DND-41 (cell line): ENCODE results near the gene GTF2IRD1.

ENCODE experiments used
- ATAC-seq: fragments of 200-7000 bp; cut with Tn5 transposase; 3 replicates; pipeline ENCODE4 v1.9.1; 2021; ENCODE audit warnings: low read depth; ENCODE audit not compliant: insufficient read depth
- DNase-seq: peaks from one replicate; pipeline ENCODE4 v3.0.0-alpha.2; 2020
- H2AFZ ChIP-seq: 2 replicates; pipeline ENCODE4 v1.6.0; 2012; ENCODE audit warnings: low read depth, low read length
- H3K27ac ChIP-seq: 2 replicates; pipeline ENCODE4 v1.5.1; 2012; ENCODE audit warnings: low read length, inconsistent platforms
- H3K27me3 ChIP-seq: fragments of 200-600 bp; sonication (generic); 2 replicates; pipeline ENCODE4 v1.6.0; 2012; ENCODE audit warnings: low read length, mild to moderate bottlenecking, inconsistent platforms; ENCODE audit not compliant: insufficient read depth, poor library complexity
- H3K36me3 ChIP-seq: 2 replicates; pipeline ENCODE4 v1.5.1; 2012; ENCODE audit warnings: low read length, inconsistent platforms; ENCODE audit not compliant: insufficient read depth
- H3K4me1 ChIP-seq: 2 replicates; pipeline ENCODE4 v1.5.1; 2012; ENCODE audit warnings: mild to moderate bottlenecking, low read length; ENCODE audit not compliant: insufficient read depth
- H3K4me2 ChIP-seq: 2 replicates; pipeline ENCODE4 v1.6.0; 2012; ENCODE audit warnings: mild to moderate bottlenecking, moderate library complexity, low read length, inconsistent platforms; ENCODE audit not compliant: insufficient read depth
- H3K4me3 ChIP-seq, 2 experiments: fragments of 200-600 bp in 1 of 2; shearing (Covaris generic) in 1 of 2; 2 replicates each; pipeline ENCODE4 v1.5.1; 2012 to 2016; ENCODE audit warnings: inconsistent platforms in 2 of 2, low read length in 2 of 2, mild to moderate bottlenecking in 2 of 2, low read depth in 1 of 2, moderate library complexity in 1 of 2
- H3K79me2 ChIP-seq: 2 replicates; pipeline ENCODE4 v1.6.0; 2012; ENCODE audit warnings: low read length, inconsistent platforms; ENCODE audit not compliant: insufficient read depth
- H3K9ac ChIP-seq: 2 replicates; pipeline ENCODE4 v1.6.0; 2012; ENCODE audit warnings: low read depth, mild to moderate bottlenecking, inconsistent platforms, low read length, moderate library complexity
- H3K9me3 ChIP-seq: 2 replicates; pipeline ENCODE4 v1.5.1; 2012; ENCODE audit warnings: low read length, moderate library complexity, mild to moderate bottlenecking, inconsistent platforms; ENCODE audit not compliant: insufficient read depth, severe bottlenecking
- H4K20me1 ChIP-seq: 2 replicates; pipeline ENCODE4 v1.6.0; 2012; ENCODE audit warnings: low read length; ENCODE audit not compliant: insufficient read depth
- EZH2 ChIP-seq: IDR thresholded peaks from 3 replicates; pipeline ENCODE4 v1.6.1; 2012; ENCODE audit warnings: borderline replicate concordance, low read depth, mild to moderate bottlenecking, moderate library complexity, low read length, inconsistent platforms; ENCODE audit not compliant: severe bottlenecking
- TF ChIP-seq, protein P1 (sequence below): IDR thresholded peaks from 2 replicates; pipeline ENCODE4 v1.5.1; 2012; ENCODE audit warnings: borderline replicate concordance, low read length, moderate library complexity, mild to moderate bottlenecking; ENCODE audit not compliant: poor library complexity, severe bottlenecking; ENCODE audit errors: extremely low read depth

GTF2IRD1 gene

DNA sequence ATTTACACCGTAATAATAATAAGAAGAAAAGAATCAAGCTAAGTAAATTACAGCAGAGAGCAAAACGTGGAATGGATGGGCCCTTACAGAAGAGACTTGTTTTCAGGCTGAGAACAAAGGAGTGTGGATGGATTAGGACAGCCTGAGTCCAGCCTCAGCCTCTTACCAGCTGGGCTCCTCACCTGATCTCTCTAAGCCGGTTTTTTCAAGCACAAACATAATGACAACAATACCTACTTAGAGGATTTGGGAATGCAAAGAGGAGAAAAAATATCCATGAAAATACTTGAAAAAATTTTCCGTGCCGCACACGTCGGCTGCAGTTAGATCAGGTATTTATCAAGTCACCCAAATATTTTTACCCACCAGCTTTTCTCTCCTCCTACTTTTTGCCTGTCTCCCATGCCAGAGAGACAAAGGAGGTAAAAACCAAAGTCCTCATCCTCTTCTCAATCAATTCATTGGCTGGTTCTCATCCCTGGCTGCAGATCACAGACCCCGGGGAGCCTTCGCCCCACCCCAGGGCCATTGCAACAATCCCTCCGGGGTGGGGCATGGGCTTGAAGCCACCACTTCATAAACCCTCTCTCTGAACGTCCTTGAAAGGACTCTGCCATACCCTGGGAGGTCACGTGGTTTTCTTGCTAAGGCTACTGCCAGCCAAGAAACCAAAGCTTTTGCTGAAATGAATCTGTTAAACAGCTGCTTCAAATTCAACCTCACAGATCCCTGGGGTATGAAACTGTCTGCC, 174.1 kb downstream of the GTF2IRD1 start:
- no peak overlapping the region for H3K27ac ChIP-seq
- H3K36me3 ChIP-seq, result no peaks in the 10 kb centered on the region
- no peaks in the 10 kb centered on the region for H3K79me2 ChIP-seq
- H3K4me1 ChIP-seq, result peaks cover 9% of the 10 kb centered on the region
- H3K27me3 ChIP-seq, result no peaks in the 10 kb centered on the region
- H3K9me3 ChIP-seq, result no peaks in the 10 kb centered on the region
- peak overlapping the region; percentile 54; the same call in 1 of the 2 replicates for H2AFZ ChIP-seq
- no peak overlapping the region for H3K4me3 ChIP-seq
- peak; percentile 83 for ATAC-seq
- TF ChIP-seq, protein P1, sequence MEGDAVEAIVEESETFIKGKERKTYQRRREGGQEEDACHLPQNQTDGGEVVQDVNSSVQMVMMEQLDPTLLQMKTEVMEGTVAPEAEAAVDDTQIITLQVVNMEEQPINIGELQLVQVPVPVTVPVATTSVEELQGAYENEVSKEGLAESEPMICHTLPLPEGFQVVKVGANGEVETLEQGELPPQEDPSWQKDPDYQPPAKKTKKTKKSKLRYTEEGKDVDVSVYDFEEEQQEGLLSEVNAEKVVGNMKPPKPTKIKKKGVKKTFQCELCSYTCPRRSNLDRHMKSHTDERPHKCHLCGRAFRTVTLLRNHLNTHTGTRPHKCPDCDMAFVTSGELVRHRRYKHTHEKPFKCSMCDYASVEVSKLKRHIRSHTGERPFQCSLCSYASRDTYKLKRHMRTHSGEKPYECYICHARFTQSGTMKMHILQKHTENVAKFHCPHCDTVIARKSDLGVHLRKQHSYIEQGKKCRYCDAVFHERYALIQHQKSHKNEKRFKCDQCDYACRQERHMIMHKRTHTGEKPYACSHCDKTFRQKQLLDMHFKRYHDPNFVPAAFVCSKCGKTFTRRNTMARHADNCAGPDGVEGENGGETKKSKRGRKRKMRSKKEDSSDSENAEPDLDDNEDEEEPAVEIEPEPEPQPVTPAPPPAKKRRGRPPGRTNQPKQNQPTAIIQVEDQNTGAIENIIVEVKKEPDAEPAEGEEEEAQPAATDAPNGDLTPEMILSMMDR, result no peak
- no peak for TF ChIP-seq EZH2
- no peak overlapping the region for H3K9ac ChIP-seq
- DNase-seq, result peak; percentile 40
- no peaks in the 10 kb centered on the region for H4K20me1 ChIP-seq
- no peak overlapping the region for H3K4me2 ChIP-seq

DNA sequence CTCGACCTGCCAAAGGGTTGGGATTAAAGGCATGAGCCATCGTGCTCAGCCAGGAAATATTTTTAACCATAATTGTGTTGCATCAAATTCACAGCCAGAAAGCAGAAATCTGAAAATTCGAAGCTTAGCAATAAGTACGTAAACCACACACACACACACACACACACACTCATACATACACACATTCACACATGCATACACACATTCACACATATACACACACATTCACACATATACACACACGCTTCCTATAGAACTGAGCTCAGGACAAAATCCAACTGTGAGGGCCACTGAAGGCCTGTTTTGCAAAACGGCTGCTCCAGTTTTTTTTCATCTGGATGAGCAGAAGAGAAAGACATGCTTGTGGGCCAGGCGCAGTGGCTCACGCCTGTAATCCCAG, 178.8 kb downstream of the GTF2IRD1 start:
- Histone ChIP-seq H3K36me3 (no peaks in the 10 kb centered on the region), H3K9ac (no peak overlapping the region), H4K20me1 (no peaks in the 10 kb centered on the region), H3K4me3 (no peak overlapping the region), H3K9me3 (no peaks in the 10 kb centered on the region), H3K79me2 (no peaks in the 10 kb centered on the region), H3K27ac (no peak overlapping the region), H3K4me1 (peaks cover 9% of the 10 kb centered on the region), H3K27me3 (no peaks in the 10 kb centered on the region), H2AFZ (no peak overlapping the region), H3K4me2 (no peak overlapping the region)
- no peak for TF ChIP-seq EZH2
- TF ChIP-seq, protein P1, result no peak
- ATAC-seq, result no peak
- DNase-seq, result no peak

DNA sequence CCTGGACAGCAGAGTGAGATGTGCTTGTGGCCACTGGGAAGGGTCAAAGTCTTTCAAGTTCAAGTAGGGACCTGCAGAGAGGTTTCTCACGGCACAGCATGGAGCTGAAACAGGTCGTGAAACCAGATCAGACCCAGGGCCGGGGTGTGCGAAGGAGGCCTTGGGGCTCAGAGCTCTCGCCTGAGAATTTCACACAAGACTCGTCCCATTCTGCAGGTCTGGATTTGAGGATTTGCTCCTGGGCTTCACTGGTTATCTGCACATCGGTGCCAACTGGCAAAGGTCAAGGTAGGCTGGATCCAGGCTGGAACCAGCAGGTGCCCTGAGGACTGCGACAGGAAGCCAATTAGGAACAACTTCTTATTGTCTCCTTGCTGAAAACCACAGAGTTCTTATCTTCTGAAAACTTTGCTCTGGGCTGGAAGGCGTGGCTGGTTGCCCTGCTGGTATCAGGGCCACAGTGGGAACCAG, 179.8 kb downstream of the GTF2IRD1 start:
- peaks cover 2% of the 10 kb centered on the region for H3K4me1 ChIP-seq
- no peak for DNase-seq
- no peaks in the 10 kb centered on the region for H4K20me1 ChIP-seq
- no peaks in the 10 kb centered on the region for H3K79me2 ChIP-seq
- no peak overlapping the region for H3K4me3 ChIP-seq
- H2AFZ ChIP-seq, result no peak overlapping the region
- H3K36me3 ChIP-seq, result no peaks in the 10 kb centered on the region
- H3K9ac ChIP-seq, result no peak overlapping the region
- H3K27me3 ChIP-seq, result no peaks in the 10 kb centered on the region
- H3K27ac ChIP-seq, result no peak overlapping the region
- H3K9me3 ChIP-seq, result no peaks in the 10 kb centered on the region
- no peak for ATAC-seq
- H3K4me2 ChIP-seq, result no peak overlapping the region
- TF ChIP-seq EZH2, result no peak
- TF ChIP-seq, protein P1, result no peak
